Type B pancreatic cell (in vitro differentiated cells): ENCODE results near the gene MRPL11. TPM values are rescaled to one million over a fixed set of nuclear protein-coding genes. Genes with fewer than 3 reads are reported as not detected.
A peak's percentile ranks its signal among the peaks of the same experiment; 100 is the strongest.
"Not testable (repeated sequence)": the region's sequence is repeated elsewhere in the genome, so short reads cannot be mapped to it uniquely, and the experiment has no call there.

Experiments used
- DNase-seq: peaks from one replicate; pipeline ENCODE4 v3.0.0; 2021; ENCODE audit warnings: mixed read lengths; ENCODE audit not compliant: unreplicated experiment; ENCODE audit errors: extremely low spot score
- H3K27ac Mint-ChIP-seq: 2 replicates; pipeline ENCODE4 v1.8.0; 2021; ENCODE audit warnings: mild to moderate bottlenecking, mixed read lengths
- H3K27me3 Mint-ChIP-seq: 2 replicates; pipeline ENCODE4 v1.8.0; 2021; ENCODE audit warnings: mixed read lengths
- H3K36me3 Mint-ChIP-seq: 2 replicates; pipeline ENCODE4 v1.8.0; 2021; ENCODE audit warnings: mixed read lengths
- H3K4me1 Mint-ChIP-seq: one replicate; pipeline ENCODE4 v1.8.0; 2021; ENCODE audit warnings: mixed read lengths; ENCODE audit not compliant: unreplicated experiment
- H3K4me3 Mint-ChIP-seq: 2 replicates; pipeline ENCODE4 v1.8.0; 2021; ENCODE audit warnings: mild to moderate bottlenecking, mixed read lengths
- H3K9me3 Mint-ChIP-seq: 2 replicates; pipeline ENCODE4 v1.8.0; 2021; ENCODE audit warnings: mixed read lengths
- CTCF ChIP-seq: fragments of 200-600 bp; sonication (generic); conservative IDR thresholded peaks from 2 replicates; pipeline ENCODE4 v1.5.0; 2021; ENCODE audit warnings: antibody characterized with exemption, mild to moderate bottlenecking
- total RNA-seq: library from RNA; stranded (reverse); gene quantifications from 2 replicates; pipeline ENCODE4 v1.2.1, GENCODE V29; 2021; ENCODE audit warnings: low replicate concordance

Gene MRPL11
- total RNA-seq, 1 donor from 2014 or later: 69.8 TPM

- TF ChIP-seq CTCF: no peak
- H3K27me3 Mint-ChIP-seq: peaks cover 27% of the 10 kb centered on the region
- no peaks in the 10 kb centered on the region for H3K36me3 Mint-ChIP-seq
- H3K9me3 Mint-ChIP-seq: peaks cover 8% of the 10 kb centered on the region
- H3K4me1 Mint-ChIP-seq: no peaks in the 10 kb centered on the region
- no peak for DNase-seq
- no peak overlapping the region for H3K27ac Mint-ChIP-seq
- no peak overlapping the region for H3K4me3 Mint-ChIP-seq
Observed at GRCh38 chr11:66447012-66447411, 8.4 kb upstream of the MRPL11 start.

DNA sequence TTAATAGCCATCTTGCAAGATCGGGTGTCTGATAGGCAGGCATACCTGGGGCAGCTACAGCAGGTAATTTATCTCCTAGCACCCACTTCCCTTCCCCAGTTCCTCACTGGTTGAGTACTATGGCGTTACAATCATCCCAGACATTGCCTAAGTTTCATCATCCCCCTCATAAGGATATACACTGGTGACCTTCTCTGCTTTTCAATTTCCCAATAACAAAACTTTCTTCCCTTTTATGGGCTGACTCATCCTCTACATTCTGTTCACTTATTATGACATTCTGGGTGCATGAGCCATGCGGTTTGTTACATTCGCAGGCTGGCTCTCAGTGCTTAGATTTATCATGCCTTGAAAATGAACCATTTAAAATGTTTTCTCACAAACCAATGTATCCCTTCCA lies 5.0 kb upstream of the MRPL11 start:
- peaks cover 8% of the 10 kb centered on the region for H3K9me3 Mint-ChIP-seq
- no peak overlapping the region for H3K4me3 Mint-ChIP-seq
- TF ChIP-seq CTCF: no peak

GRCh38 chr11:66440940-66441282 lies 2.3 kb upstream of the MRPL11 start:
- H3K9me3 Mint-ChIP-seq, H3K36me3 Mint-ChIP-seq, H3K27me3 Mint-ChIP-seq, DNase-seq, H3K4me3 Mint-ChIP-seq, H3K27ac Mint-ChIP-seq: not testable (repeated sequence)
- peaks cover 11% of the 10 kb centered on the region for H3K4me1 Mint-ChIP-seq

More for the DNA sequence above, 5.0 kb upstream of the MRPL11 start:
- Mint-ChIP-seq H3K27ac (no peak overlapping the region), H3K4me1 (peaks cover 5% of the 10 kb centered on the region), H3K27me3 (peaks cover 12% of the 10 kb centered on the region), H3K36me3 (no peaks in the 10 kb centered on the region)
- DNase-seq: no peak

GRCh38 chr11:66440101-66440939 lies 1.7 kb upstream of the MRPL11 start:
- DNase-seq, H3K4me3 Mint-ChIP-seq, H3K9me3 Mint-ChIP-seq, H3K27ac Mint-ChIP-seq, H3K36me3 Mint-ChIP-seq, H3K27me3 Mint-ChIP-seq: not testable (repeated sequence)
- peaks cover 11% of the 10 kb centered on the region for H3K4me1 Mint-ChIP-seq

GRCh38 chr11:66437979-66438503 lies 607 bp downstream of the MRPL11 start:
- Mint-ChIP-seq H3K4me1 (peaks cover 11% of the 10 kb centered on the region), H3K27ac (peak overlapping the region; percentile 97), H3K36me3 (peaks cover 12% of the 10 kb centered on the region), H3K4me3 (peak overlapping the region; percentile 97), H3K27me3 (peaks cover 2% of the 10 kb centered on the region), H3K9me3 (no peaks in the 10 kb centered on the region)
- no peak for DNase-seq
- no peak for TF ChIP-seq CTCF

GRCh38 chr11:66432597-66432996 lies 6.1 kb downstream of the MRPL11 start:
- no peak for DNase-seq
- H3K9me3 Mint-ChIP-seq: no peaks in the 10 kb centered on the region
- H3K27ac Mint-ChIP-seq: no peak overlapping the region
- TF ChIP-seq CTCF: no peak
- no peak overlapping the region for H3K4me3 Mint-ChIP-seq
- peaks cover 12% of the 10 kb centered on the region for H3K36me3 Mint-ChIP-seq
- no peaks in the 10 kb centered on the region for H3K27me3 Mint-ChIP-seq
- H3K4me1 Mint-ChIP-seq: no peaks in the 10 kb centered on the region

DNA sequence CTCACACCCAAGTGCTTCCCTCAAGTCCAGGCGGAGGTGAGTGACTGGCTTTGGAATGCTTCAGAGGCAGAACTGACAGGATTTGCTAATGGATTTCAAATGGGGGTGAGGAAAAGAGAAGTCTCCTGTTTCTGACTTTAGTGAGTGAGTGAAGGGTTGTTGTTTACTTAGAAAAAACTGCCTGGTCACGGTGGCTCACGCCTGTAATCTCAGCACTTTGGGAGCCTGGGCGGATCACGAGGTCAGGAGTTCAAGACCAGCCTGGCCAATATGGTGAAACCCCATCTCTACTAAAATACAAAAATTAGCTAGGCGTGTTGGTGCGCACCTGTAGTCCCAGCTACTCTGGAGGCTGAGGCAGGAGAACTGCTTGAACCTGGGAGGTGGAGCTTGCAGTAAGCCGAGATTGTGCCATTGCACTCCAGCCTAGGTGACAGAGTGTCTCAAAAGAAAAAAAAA lies 6.7 kb downstream of the MRPL11 start:
- H3K9me3 Mint-ChIP-seq, DNase-seq, H3K27me3 Mint-ChIP-seq, H3K27ac Mint-ChIP-seq, H3K4me1 Mint-ChIP-seq, H3K4me3 Mint-ChIP-seq: not testable (repeated sequence)
- peaks cover 12% of the 10 kb centered on the region for H3K36me3 Mint-ChIP-seq

GRCh38 chr11:66431287-66431686 lies 7.4 kb downstream of the MRPL11 start:
- H3K27ac Mint-ChIP-seq, DNase-seq, H3K36me3 Mint-ChIP-seq, H3K9me3 Mint-ChIP-seq, H3K4me1 Mint-ChIP-seq, H3K4me3 Mint-ChIP-seq, H3K27me3 Mint-ChIP-seq: not testable (repeated sequence)
